HG02938 (cell line): ENCODE results near the gene GRIN2A.

ENCODE experiments used
- ATAC-seq: cut with Tn5 transposase; IDR thresholded peaks from one replicate; pipeline ENCODE4 v1.9.1; 2021; ENCODE audit warnings: mild to moderate bottlenecking, moderate library complexity; ENCODE audit not compliant: unreplicated experiment

GRIN2A gene

GRCh38 chr16:10182222-10183053 is at the start of gene GRIN2A:
Gene GRIN2A (minus strand): TSS chr16:10182428. CDS start chr16:10180411, 2,017 bp downstream.
- no peak for ATAC-seq

GRCh38 chr16:10231563-10231962 is 49.3 kb upstream of the GRIN2A start:
- ATAC-seq = no peak

- ATAC-seq = no peak
Measured at GRCh38 chr16:10228779-10229178, 46.6 kb upstream of the GRIN2A start.

- no peak for ATAC-seq
Measured at GRCh38 chr16:10226987-10227306, 44.7 kb upstream of the GRIN2A start.

- no peak for ATAC-seq
Measured at GRCh38 chr16:10226141-10226986, 44.1 kb upstream of the GRIN2A start.

GRCh38 chr16:10225653-10226052 is 43.4 kb upstream of the GRIN2A start:
- ATAC-seq = no peak

GRCh38 chr16:10224850-10225249 is 42.6 kb upstream of the GRIN2A start:
- ATAC-seq = no peak

GRCh38 chr16:10220942-10221341 is 38.7 kb upstream of the GRIN2A start:
- ATAC-seq = no peak

GRCh38 chr16:10219742-10220141 is 37.5 kb upstream of the GRIN2A start:
- ATAC-seq = no peak

- ATAC-seq = no peak
Measured at GRCh38 chr16:10218490-10219206, 36.4 kb upstream of the GRIN2A start.

GRCh38 chr16:10213748-10214147 is 31.5 kb upstream of the GRIN2A start:
- no peak for ATAC-seq

- ATAC-seq = no peak
Measured at GRCh38 chr16:10210944-10211343, 28.7 kb upstream of the GRIN2A start.

GRCh38 chr16:10206865-10207264 is 24.6 kb upstream of the GRIN2A start:
- no peak for ATAC-seq

GRCh38 chr16:10206215-10206614 is 24.0 kb upstream of the GRIN2A start:
- ATAC-seq = peak; percentile 84

GRCh38 chr16:10205688-10206087 is 23.5 kb upstream of the GRIN2A start:
- ATAC-seq = peak; percentile 48

- no peak for ATAC-seq
Measured at GRCh38 chr16:10202649-10203048, 20.4 kb upstream of the GRIN2A start.

- ATAC-seq = no peak
Measured at GRCh38 chr16:10200637-10201586, 18.7 kb upstream of the GRIN2A start.

- no peak for ATAC-seq
Measured at GRCh38 chr16:10196999-10197398, 14.8 kb upstream of the GRIN2A start.

- ATAC-seq = no peak
Measured at GRCh38 chr16:10191096-10191495, 8.9 kb upstream of the GRIN2A start.

GRCh38 chr16:10189861-10190390 is 7.7 kb upstream of the GRIN2A start:
- no peak for ATAC-seq
